GM10847 (cell line): ENCODE data around the gene ARID1B.

ENCODE experiments used
- POLR2A ChIP-seq: IDR thresholded peaks from 2 replicates; pipeline ENCODE4 v1.6.1; 2011; ENCODE audit not compliant: insufficient read length; ENCODE audit errors: extremely low read depth

ARID1B gene

GRCh38 chr6:157181649-157182048 lies 404.5 kb downstream of the ARID1B start:
- TF ChIP-seq POLR2A: no peak

- TF ChIP-seq POLR2A: no peak
Observed at GRCh38 chr6:157182503-157183264, 405.5 kb downstream of the ARID1B start.

GRCh38 chr6:157184202-157185015 lies 407.2 kb downstream of the ARID1B start:
- TF ChIP-seq POLR2A: no peak

GRCh38 chr6:157185171-157185570 lies 408.0 kb downstream of the ARID1B start:
- TF ChIP-seq POLR2A: no peak

- TF ChIP-seq POLR2A: no peak
Observed at GRCh38 chr6:157185986-157186385, 408.8 kb downstream of the ARID1B start.

GRCh38 chr6:157186785-157187181 lies 409.6 kb downstream of the ARID1B start:
- no peak for TF ChIP-seq POLR2A

- no peak for TF ChIP-seq POLR2A
Observed at GRCh38 chr6:157187182-157188083, 410.3 kb downstream of the ARID1B start.

- TF ChIP-seq POLR2A: no peak
Observed at GRCh38 chr6:157188213-157188612, 411.0 kb downstream of the ARID1B start.

GRCh38 chr6:157193443-157193996 lies 416.3 kb downstream of the ARID1B start:
- TF ChIP-seq POLR2A: no peak

GRCh38 chr6:157194110-157194509 lies 416.9 kb downstream of the ARID1B start:
- no peak for TF ChIP-seq POLR2A

- no peak for TF ChIP-seq POLR2A
Observed at GRCh38 chr6:157194643-157195042, 417.5 kb downstream of the ARID1B start.

- no peak for TF ChIP-seq POLR2A
Observed at GRCh38 chr6:157196391-157196790, 419.2 kb downstream of the ARID1B start.

- no peak for TF ChIP-seq POLR2A
Observed at GRCh38 chr6:157198425-157199279, 421.5 kb downstream of the ARID1B start.

- no peak for TF ChIP-seq POLR2A
Observed at GRCh38 chr6:157200117-157200516, 422.9 kb downstream of the ARID1B start.
